HuH-7.5 (cell line): ENCODE data around the gene CPNE8.
"Not testable (repeated sequence)": the region's sequence is repeated elsewhere in the genome, so short reads cannot be mapped to it uniquely, and the experiment has no call there.

Source experiments
- DNase-seq: peaks from one replicate; pipeline ENCODE4 v3.0.0; 2011; ENCODE audit warnings: low spot score

The CPNE8 gene

GRCh38 chr12:38825006-38825405, 80.4 kb downstream of the CPNE8 start:
- DNase-seq = no peak

DNA sequence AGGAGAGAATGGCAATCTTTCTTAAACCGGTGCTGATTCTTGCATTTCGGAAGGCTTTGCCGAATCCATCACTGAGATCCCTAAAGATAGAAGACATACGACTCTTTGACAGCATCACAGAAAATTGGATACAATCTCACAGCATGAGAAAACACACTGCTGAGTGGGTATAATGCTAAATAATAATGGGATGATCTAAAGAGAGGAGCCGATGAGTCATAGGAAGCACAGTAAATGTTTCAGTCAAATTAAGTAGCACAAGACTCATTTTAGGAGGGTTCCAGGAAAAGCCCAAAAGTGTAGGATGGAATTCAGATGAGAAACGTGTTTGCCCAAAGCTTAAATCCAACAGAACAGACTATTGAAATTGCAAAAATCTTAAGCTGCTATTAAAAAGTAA, 81.7 kb downstream of the CPNE8 start:
- DNase-seq = no peak

GRCh38 chr12:38823314-38823713, 82.1 kb downstream of the CPNE8 start:
- DNase-seq = no peak

GRCh38 chr12:38817942-38818341, 87.4 kb downstream of the CPNE8 start:
- no peak for DNase-seq

- no peak for DNase-seq
Observed at GRCh38 chr12:38813923-38814322, 91.5 kb downstream of the CPNE8 start.

DNA sequence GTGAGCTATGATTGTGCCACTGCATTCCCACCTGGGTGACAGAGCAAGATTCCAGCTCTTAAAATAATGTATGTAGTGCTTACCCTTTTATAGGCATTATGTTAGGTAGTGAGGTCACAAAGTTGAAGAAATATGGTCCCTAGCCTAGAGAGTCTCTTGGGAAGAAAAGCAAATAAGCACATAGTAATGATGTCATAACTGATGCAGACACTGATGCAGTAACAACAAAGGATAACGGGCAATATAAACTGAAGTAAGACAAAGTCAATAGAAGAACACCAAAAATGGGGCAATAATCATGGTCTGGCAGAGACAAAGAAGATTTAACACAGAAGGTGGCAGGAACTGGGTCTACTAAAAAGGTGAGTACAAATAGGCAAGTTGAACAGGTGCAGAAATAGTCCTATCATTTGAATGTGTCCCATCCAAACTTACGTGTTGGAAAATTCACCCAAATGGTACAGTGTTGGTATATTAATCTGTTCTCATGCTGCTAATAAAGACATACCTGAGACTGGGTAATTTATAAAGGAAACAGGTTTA, 93.5 kb downstream of the CPNE8 start:
- DNase-seq = no peak

- no peak for DNase-seq
Observed at GRCh38 chr12:38809832-38810231, 95.6 kb downstream of the CPNE8 start.

DNA sequence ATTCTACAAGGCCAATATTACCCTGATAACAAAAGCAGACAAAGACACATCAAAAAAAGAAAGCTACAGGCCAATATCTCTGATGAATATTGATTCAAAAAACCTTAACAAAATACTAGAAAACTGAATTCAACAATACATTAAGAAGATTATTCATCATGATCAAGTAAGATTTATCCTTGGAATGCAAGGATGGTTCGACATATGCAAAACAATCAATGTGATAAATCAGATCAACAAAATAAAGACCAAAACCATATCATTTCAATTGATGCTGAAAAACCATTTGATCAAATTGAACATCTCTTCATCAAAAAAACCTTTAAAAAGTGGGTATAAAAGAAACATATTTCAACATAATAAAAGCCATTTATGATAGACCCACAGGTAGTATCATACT, 117.3 kb downstream of the CPNE8 start:
- no peak for DNase-seq

DNA sequence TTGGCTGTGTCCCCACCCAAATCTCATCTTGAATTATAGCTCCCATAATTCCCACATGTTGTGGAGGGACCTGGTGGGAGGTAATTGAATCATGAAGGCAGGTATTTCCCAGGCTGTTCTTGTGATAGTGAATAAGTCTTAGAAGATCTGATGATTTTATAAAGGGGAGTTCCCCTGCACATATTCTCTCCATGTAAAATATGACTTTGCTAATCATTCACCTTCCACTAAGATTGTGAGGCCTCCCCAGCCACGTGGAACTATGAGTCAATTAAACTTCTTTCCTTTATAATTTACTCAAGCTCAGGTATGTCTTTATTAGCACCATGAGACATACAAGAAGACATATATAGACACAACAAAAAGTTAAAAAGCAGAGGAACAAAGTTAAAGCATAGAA, 120.0 kb downstream of the CPNE8 start:
- no peak for DNase-seq

DNA sequence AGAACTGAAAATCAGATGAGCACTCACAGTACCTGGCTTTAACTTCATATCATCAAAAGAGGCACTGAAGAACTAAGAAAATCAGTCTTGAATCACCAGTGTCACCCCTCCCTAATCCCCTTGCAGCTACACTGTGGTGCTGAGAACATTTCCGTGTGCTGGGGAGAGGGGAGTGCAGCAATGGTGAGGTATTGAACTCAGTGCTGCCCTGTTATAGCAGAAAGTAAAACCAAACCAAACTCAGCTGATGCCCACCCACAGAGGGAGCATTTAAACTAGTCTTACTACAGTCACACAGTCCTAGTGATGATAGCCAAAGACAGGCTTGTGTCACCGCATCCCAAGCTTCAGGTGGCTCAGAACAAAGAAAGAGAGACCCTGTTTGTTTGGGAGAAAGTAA, 122.1 kb downstream of the CPNE8 start:
- DNase-seq = no peak

GRCh38 chr12:38782359-38782758, 123.0 kb downstream of the CPNE8 start:
- DNase-seq = no peak

DNA sequence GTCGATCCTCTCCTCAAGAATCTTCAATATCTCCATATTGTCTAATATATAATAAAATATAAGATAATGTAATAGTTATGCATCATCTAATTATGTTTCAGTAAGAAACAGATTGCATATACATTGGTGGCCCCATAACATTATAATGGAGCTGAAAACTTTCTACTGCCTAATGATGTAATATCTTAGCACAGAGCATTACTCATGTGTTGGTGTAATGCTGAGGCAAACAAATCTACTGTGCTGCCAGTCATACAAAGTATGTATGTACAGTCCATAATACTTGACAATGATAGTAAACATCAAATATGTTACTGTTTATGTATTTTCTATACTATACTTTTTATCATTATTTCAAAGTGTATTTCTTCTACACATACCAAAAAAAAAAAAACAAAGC, 128.7 kb downstream of the CPNE8 start:
- no peak for DNase-seq

DNA sequence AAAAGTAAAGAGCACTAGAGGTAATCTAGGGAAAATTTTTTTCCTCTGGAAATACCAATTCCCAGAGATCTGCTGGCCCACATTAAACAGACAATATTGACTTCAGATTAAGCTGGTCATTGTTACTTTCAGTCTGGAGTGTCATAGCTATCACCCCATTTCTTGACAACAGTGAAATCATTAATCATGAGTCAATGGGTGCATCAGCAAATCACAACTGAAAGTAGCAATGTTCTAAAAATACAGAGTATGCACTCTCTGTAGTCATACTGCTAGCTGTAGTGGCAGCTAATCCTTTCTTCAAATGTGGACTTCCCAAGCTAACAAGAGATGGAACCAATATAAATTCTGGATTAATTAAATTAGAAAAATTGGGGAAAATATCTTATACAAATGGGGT, 129.9 kb downstream of the CPNE8 start:
- no peak for DNase-seq

GRCh38 chr12:38772437-38772836, 133.0 kb downstream of the CPNE8 start:
- no peak for DNase-seq

GRCh38 chr12:38771871-38772270, 133.5 kb downstream of the CPNE8 start:
- no peak for DNase-seq

DNA sequence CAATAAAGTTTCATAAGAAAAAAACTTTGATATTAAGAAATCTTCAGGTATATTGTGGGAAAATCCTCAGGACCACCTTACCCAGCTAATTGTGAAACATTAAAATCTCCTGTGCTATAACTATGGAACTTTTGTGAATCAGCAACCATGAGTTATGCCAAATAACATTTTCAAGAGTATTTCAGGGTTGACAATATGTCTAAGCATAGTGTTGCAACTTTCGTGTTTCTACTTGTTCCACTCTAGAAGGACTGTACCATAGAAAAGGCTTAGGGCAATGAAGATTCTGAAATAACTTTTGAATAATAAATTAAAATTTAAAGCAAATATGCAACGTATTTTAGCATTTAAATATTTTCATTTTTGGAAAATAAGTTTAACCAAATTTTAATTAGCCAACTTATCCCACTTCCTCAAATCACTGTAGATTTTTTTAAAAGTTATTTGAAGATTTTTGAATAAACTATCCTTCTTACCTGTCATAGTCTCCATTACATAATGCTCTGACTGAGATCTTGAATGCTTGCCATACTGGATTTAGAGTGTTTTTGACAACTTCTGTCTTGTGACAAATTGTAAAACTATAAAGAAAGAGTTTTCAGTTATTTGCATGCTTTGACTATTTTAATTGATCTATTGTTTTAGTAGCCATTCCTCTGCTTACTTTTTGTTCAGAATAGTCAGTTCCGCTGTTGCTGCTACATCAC, 143.6 kb downstream of the CPNE8 start:
- DNase-seq = no peak

DNA sequence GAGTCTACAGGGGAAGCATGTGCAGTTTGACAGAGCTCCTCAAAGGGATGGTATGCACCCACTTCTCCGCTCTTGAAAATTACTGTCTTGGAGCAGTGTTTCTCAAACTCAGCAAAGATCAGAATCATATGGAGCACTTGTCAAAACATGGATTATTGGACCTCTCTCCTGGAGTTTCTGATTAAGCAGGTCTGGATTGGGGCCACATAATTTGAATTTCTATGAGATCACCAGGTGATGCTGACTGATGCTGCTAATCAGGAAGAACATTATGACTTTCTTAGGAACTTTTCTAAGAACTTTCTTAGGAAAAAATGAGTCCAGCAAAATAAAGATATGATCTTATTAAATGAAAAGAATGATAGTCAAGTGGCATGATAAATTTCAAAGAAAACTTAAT, 144.3 kb downstream of the CPNE8 start:
- no peak for DNase-seq

DNA sequence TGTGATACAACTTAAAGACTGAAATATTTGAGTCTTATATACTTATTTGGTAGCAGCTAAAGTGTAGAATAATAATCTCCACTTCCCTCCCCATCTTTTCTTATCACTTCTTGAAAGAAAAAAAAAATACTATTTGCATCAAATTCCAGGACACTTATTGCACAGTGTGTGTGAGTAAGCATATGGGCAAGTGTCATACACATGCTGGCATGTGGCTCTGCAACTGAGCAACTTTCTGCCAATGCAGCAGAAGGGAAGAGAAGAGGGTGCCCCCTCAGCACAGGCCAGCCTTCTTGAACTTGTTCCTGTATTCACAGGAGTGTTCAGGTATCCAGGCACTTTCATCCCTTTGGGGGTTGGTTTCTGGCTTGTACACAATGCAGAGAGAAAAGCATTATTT, 145.8 kb downstream of the CPNE8 start:
- DNase-seq = no peak

DNA sequence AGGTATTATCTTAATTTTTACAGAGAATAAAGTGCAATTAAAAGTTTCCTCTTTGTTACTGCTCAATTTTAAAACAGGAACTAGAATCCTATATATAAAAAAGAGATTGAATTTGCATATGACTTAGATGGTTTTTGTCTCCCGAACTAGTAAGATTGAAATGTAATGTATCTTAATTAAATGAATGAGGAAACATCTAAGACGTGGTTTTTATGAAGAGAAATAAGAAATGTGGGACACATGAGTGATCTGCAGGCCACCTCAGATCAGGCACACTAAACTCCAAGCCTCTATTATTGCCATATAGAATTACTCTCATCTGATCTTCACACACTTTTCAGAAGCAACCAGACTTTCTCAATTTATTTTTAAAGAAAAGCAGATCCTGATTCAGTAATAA, 158.6 kb downstream of the CPNE8 start:
- no peak for DNase-seq

- no peak for DNase-seq
Observed at GRCh38 chr12:38745601-38746000, 159.8 kb downstream of the CPNE8 start.

GRCh38 chr12:38744041-38744440, 161.3 kb downstream of the CPNE8 start:
- DNase-seq = no peak

DNA sequence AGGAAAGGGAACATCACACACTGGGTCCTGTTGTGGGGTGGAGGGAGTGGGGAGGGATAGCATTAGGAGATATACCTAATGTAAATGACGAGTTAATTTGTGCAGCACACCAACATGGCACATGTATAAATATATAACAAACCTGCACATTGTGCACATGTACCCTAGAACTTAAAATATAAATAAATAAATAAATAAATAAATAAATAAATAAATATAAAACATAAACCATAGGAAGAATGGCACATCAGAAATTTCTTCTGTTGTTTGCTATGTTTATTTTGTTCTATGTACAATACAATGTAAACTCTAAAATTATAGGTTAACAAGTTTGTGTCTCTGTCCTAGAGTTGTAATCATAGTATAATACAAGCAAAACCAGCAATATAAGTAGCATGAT, 162.9 kb downstream of the CPNE8 start:
- not testable (repeated sequence) for DNase-seq

DNA sequence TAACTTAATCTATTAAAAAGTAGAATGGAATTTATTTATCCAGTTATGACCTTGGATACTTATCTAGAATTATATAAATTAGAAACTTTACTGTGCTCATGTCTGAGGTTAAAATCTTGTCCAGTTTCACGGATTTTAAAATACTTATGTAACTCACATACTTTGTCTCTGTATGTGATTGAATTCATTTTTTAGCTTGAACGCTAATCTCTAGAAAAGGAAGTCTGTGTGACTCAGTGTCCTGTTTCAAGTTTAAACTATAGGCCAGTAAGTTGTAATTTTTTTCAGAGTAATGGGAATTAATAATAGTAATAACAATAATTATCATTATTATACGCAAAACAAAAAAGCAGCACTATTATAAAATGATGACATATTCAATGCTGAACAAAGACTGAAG, 168.6 kb downstream of the CPNE8 start:
- no peak for DNase-seq

- DNase-seq = no peak
Observed at GRCh38 chr12:38732761-38733160, 172.6 kb downstream of the CPNE8 start.
